Pancreas (tissue), 10 donors: ENCODE data around the gene AZIN2. TPM values are rescaled to one million over a fixed set of nuclear protein-coding genes. Genes with fewer than 3 reads are reported as not detected.

Source experiments
- ATAC-seq, 4 donors: fragments of 200-7000 bp; cut with Tn5 transposase; one replicate each; pipeline versions ENCODE4 v1.8.0 to v1.9.1; 2020; ENCODE audit warnings: mild to moderate bottlenecking in 4 of 4, moderate library complexity in 4 of 4
- DNase-seq, 6 donors: peaks; one replicate each; pipeline ENCODE4 v3.0.0-alpha.2; 2020
- FAIRE-seq: peaks from 2 replicates; lab custom pipeline; 2012; peaks lifted over from hg19 to GRCh38; lab: Jason Lieb, UNC
- H3K27ac ChIP-seq, 4 donors: fragments of 200-600 bp; sonication (generic); 1 replicate in 3 of 4; 2 replicates in 1 of 4; pipeline versions ENCODE4 v1.5.0 to v1.8.0; 2020
- H3K27me3 ChIP-seq, 4 donors: fragments of 200-600 bp; one replicate each; pipeline ENCODE4 v1.8.0; 2021
- H3K36me3 ChIP-seq, 3 donors: fragments of 200-600 bp; sonication (generic) in 1 of 3; one replicate each; pipeline versions ENCODE4 v1.5.0 to v1.8.0; 2020 to 2021
- H3K4me1 ChIP-seq, 3 donors: fragments of 200-600 bp; one replicate each; pipeline ENCODE4 v1.8.0; 2021
- H3K4me3 ChIP-seq, 4 donors: fragments of 200-600 bp; sonication (generic) in 2 of 4; one replicate each; pipeline versions ENCODE4 v1.5.0 to v1.8.0; 2020 to 2021
- H3K9me3 ChIP-seq, 4 donors: fragments of 200-600 bp; one replicate each; pipeline ENCODE4 v1.8.0; 2021
- CTCF ChIP-seq, 4 donors: fragments of 200-600 bp; sonication (generic) in 3 of 4; IDR thresholded peaks; one replicate each; pipeline versions ENCODE4 v1.5.0 to v1.8.0; 2021; ENCODE audit warnings: antibody characterized with exemption in 4 of 4
- WGBS, 2 donors: extraction: QIAGEN DNeasy Blood & Tissue Kit; methylation state at CpG; one replicate each; pipeline ENCODE4 v1.1.7; 2013; 5-methylcytosine and 5-hydroxymethylcytosine counted together
- intact Hi-C, 3 donors: fragments of 100-400 bp; cut with DNase I; formaldehyde crosslinking; loops; one replicate each; pipeline versions ENCODE4 v1.11.1 to v1.14.2; 2022
- polyA plus RNA-seq, 2 donors: library from polyadenylated mRNA; stranded (reverse); fragments of 200-250 nt; gene quantifications; one replicate each; pipeline ENCODE4 v1.2.3, GENCODE V29; 2013
- total RNA-seq, 6 donors: library from RNA; stranded (reverse); fragmentation: NEBNext Ultra II Directional in 4 of 6; extraction: Animal tissue kit (Norgen Biotek cat#: 25700) in 4 of 6; gene quantifications; one replicate each; pipeline versions ENCODE4 v1.2.1 to v1.2.4, GENCODE V29; 2021 to 2023
- donor health status: healthy with polysubstance abuse.
- donor health status: DM: no; HTN: no; CAD: no; lungs with moderate emphysema.
- donor health status: DM: no; HTN: no; CAD: no.
- donor health status: control.
- donor health status: control.
- donor health status: Bipolar disorder and iron deficiency.
- donor health status: DM: yes; HTN: yes; CAD: no.
- donor health status: DM: no; HTN: no; CAD: no.
- donor health status: DM: no; HTN: no; CAD: no.
- donor health status: DM: yes; HTN: yes; CAD: no.

The AZIN2 gene
- total and polyA plus RNA-seq, 8 donors: 1.2 to 5.0 (median 2.4) TPM

DNA sequence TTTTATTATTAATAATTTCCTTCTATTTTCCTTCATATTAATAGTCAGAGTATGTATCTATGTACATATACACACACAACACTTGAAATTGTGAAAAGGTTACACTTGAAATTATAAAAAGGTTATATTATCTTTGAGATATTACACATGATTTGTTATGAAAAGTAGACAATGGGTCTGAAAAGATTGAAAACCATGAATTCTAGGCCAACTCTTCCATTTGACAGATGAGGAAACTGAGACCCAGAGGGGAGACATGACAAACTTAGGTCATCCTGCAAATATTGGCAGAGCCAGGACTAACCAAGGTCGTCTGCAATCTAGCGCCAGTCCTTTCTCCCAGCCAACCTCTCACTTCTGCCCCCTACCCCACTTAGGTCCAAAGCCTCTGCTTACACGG lies 67.7 kb downstream of the AZIN2 start:
- ATAC-seq (no peak), FAIRE-seq (no peak), DNase-seq (no peak)
- H3K27me3 ChIP-seq: no peaks in the 10 kb centered on the region
- no peak overlapping the region for H3K4me3 ChIP-seq
- intact Hi-C loops: no loop called here
- 74 to 83% methylated on average over 3 of the region's 3 CpGs for WGBS, 2 donors
- H3K4me1 ChIP-seq: no peaks in the 10 kb centered on the region
- no peaks in the 10 kb centered on the region for H3K36me3 ChIP-seq
- H3K9me3 ChIP-seq: no peaks in the 10 kb centered on the region
- no peak for TF ChIP-seq CTCF (IDR thresholded peaks at IDR 0.05)
- no peak overlapping the region for H3K27ac ChIP-seq

- ATAC-seq: peak; percentile 46 to 85 (median 69)
- no peak overlapping the region for H3K27ac ChIP-seq
- no peaks in the 10 kb centered on the region for H3K27me3 ChIP-seq
- no peak overlapping the region for H3K4me3 ChIP-seq
- WGBS, 2 donors: 65 to 68% methylated on average over 7 of the region's 7 CpGs
- DNase-seq: no peak
- intact Hi-C loops: no loop called here
- no peaks in the 10 kb centered on the region for H3K36me3 ChIP-seq
- TF ChIP-seq CTCF (IDR thresholded peaks at IDR 0.05): no peak
- H3K4me1 ChIP-seq: no peaks in the 10 kb centered on the region
- no peak for FAIRE-seq
- H3K9me3 ChIP-seq: no peaks in the 10 kb centered on the region
Observed at GRCh38 chr1:33149453-33150190, 68.7 kb downstream of the AZIN2 start.

- ATAC-seq (no peak), DNase-seq (no peak), FAIRE-seq (no peak)
- intact Hi-C loops: no loop called here
- Histone ChIP-seq H3K9me3 (no peaks in the 10 kb centered on the region), H3K36me3 (no peaks in the 10 kb centered on the region), H3K27me3 (no peaks in the 10 kb centered on the region), H3K4me3 (no peak overlapping the region), H3K27ac (no peak overlapping the region), H3K4me1 (no peaks in the 10 kb centered on the region)
- WGBS, 2 donors: 90 to 93% methylated on average over 4 of the region's 4 CpGs
- no peak for TF ChIP-seq CTCF (IDR thresholded peaks at IDR 0.05)
Observed at GRCh38 chr1:33150522-33150921, 69.6 kb downstream of the AZIN2 start.

GRCh38 chr1:33151116-33151515 lies 70.2 kb downstream of the AZIN2 start:
- FAIRE-seq (no peak), DNase-seq (no peak), ATAC-seq (no peak)
- Histone ChIP-seq H3K27ac (no peak overlapping the region), H3K36me3 (no peaks in the 10 kb centered on the region), H3K4me1 (no peaks in the 10 kb centered on the region), H3K9me3 (no peaks in the 10 kb centered on the region), H3K4me3 (no peak overlapping the region), H3K27me3 (no peaks in the 10 kb centered on the region)
- no peak for TF ChIP-seq CTCF (IDR thresholded peaks at IDR 0.05)
- intact Hi-C loops: no loop called here
- WGBS, 2 donors: 86 to 89% methylated on average over 7 of the region's 7 CpGs

DNA sequence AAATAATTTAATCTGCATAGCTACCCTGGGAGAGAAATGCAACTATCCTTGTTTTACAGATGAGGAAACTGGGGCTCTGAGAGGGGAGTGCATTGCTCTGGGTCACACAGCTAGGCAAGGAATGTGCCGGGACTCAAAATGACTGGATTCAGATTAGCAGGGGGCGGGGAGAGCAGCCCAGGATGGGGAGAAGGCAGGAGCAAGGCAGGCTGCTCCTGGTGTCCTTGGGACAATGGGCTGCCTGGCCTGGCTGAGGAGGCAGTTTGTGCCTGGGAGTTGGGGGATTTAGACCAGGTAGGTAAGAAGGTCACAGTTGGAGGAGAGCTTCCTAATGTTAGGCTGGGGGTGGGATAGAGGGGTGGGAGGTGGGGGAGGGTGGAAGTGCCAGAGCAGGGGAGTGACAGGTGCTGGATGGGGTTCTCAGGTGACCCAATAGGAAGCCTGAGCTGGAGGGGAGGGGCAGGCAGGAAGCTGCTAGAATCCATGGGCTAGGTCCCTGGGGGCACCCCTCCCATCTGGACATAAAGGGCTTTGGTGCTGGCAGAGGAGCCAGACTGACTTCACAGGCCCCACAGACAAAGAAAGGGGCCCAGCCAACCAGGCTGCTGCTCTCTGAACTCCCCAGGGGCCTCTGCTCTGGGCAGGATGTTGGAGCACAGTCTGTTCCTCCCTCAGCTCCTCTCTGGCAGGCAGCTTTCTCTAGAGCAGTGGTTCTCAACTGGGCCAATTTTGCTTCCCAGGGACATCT lies 71.9 kb downstream of the AZIN2 start:
- ATAC-seq (peak in 2 of 4 donors; percentile 29 to 56), FAIRE-seq (no peak), DNase-seq (no peak)
- H3K4me1 ChIP-seq: no peaks in the 10 kb centered on the region
- H3K27ac ChIP-seq: no peak overlapping the region
- no peaks in the 10 kb centered on the region for H3K9me3 ChIP-seq
- no peaks in the 10 kb centered on the region for H3K36me3 ChIP-seq
- no peak for TF ChIP-seq CTCF (IDR thresholded peaks at IDR 0.05)
- intact Hi-C loops: no loop called here
- 66 to 86% methylated on average over 2 of the region's 2 CpGs for WGBS, 2 donors
- no peak overlapping the region for H3K4me3 ChIP-seq
- H3K27me3 ChIP-seq: no peaks in the 10 kb centered on the region
